IPS-18c (cell line): ENCODE measurements around the gene MED13.
"Not testable (repeated sequence)": the region's sequence is repeated elsewhere in the genome, so short reads cannot be mapped to it uniquely, and the experiment has no call there.

ENCODE experiments used
- H3K4me3 ChIP-seq: 2 replicates; pipeline ENCODE4 v1.7.0; 2013; ENCODE audit warnings: low read depth, mild to moderate bottlenecking, low read length, moderate library complexity; ENCODE audit not compliant: insufficient read depth
- H3K9me3 ChIP-seq: one replicate; pipeline ENCODE4 v1.6.1; 2013; ENCODE audit warnings: mild to moderate bottlenecking, low read length, moderate library complexity; ENCODE audit not compliant: control insufficient read depth, insufficient read depth

The MED13 gene

GRCh38 chr17:61984821-61985220 is 80.3 kb downstream of the MED13 start:
- no peaks in the 10 kb centered on the region for H3K9me3 ChIP-seq
- no peak overlapping the region for H3K4me3 ChIP-seq

GRCh38 chr17:61981323-61981722 is 83.8 kb downstream of the MED13 start:
- H3K9me3 ChIP-seq: no peaks in the 10 kb centered on the region
- no peak overlapping the region for H3K4me3 ChIP-seq

- no peaks in the 10 kb centered on the region for H3K9me3 ChIP-seq
These were observed 84.5 kb downstream of the MED13 start for GRCh38 chr17:61980535-61980934.

GRCh38 chr17:61974115-61974514 is 91.0 kb downstream of the MED13 start:
- Histone ChIP-seq H3K9me3 (no peaks in the 10 kb centered on the region), H3K4me3 (no peak overlapping the region)

More at GRCh38 chr17:61980535-61980934, 84.5 kb downstream of the MED13 start:
- H3K4me3 ChIP-seq: no peak overlapping the region

- H3K4me3 ChIP-seq: no peak overlapping the region
- H3K9me3 ChIP-seq: no peaks in the 10 kb centered on the region
These were observed 92.8 kb downstream of the MED13 start for GRCh38 chr17:61972311-61972710.

- H3K4me3 ChIP-seq: no peak overlapping the region
- no peaks in the 10 kb centered on the region for H3K9me3 ChIP-seq
These were observed 95.0 kb downstream of the MED13 start for GRCh38 chr17:61970030-61970429.

- H3K9me3 ChIP-seq: no peaks in the 10 kb centered on the region
- no peak overlapping the region for H3K4me3 ChIP-seq
These were observed 96.3 kb downstream of the MED13 start for GRCh38 chr17:61968757-61969156.

- Histone ChIP-seq H3K9me3 (no peaks in the 10 kb centered on the region), H3K4me3 (no peak overlapping the region)
These were observed 97.3 kb downstream of the MED13 start for GRCh38 chr17:61967729-61968128.

GRCh38 chr17:61966191-61966590 is 98.9 kb downstream of the MED13 start:
- no peaks in the 10 kb centered on the region for H3K9me3 ChIP-seq
- no peak overlapping the region for H3K4me3 ChIP-seq

- no peaks in the 10 kb centered on the region for H3K9me3 ChIP-seq
- no peak overlapping the region for H3K4me3 ChIP-seq
These were observed 109.5 kb downstream of the MED13 start for GRCh38 chr17:61955619-61956018.

- H3K9me3 ChIP-seq: no peaks in the 10 kb centered on the region
These were observed 117.6 kb downstream of the MED13 start for GRCh38 chr17:61947367-61948078.

GRCh38 chr17:61946359-61946758 is 118.7 kb downstream of the MED13 start:
- Histone ChIP-seq H3K9me3 (no peaks in the 10 kb centered on the region), H3K4me3 (no peak overlapping the region)

More at GRCh38 chr17:61947367-61948078, 117.6 kb downstream of the MED13 start:
- H3K4me3 ChIP-seq: no peak overlapping the region

- Histone ChIP-seq H3K4me3 (no peak overlapping the region), H3K9me3 (no peaks in the 10 kb centered on the region)
These were observed 122.0 kb downstream of the MED13 start for GRCh38 chr17:61943117-61943516.

GRCh38 chr17:61942085-61942484 is 123.0 kb downstream of the MED13 start:
- no peak overlapping the region for H3K4me3 ChIP-seq
- no peaks in the 10 kb centered on the region for H3K9me3 ChIP-seq

GRCh38 chr17:61928101-61928436 is 137.0 kb downstream of the MED13 start:
- peak overlapping the region; percentile 90; the same call in 1 of the 2 replicates for H3K4me3 ChIP-seq

GRCh38 chr17:61927208-61928100 is 137.6 kb downstream of the MED13 start, which contains the start of gene INTS2:
TSS of gene INTS2 (minus strand) at chr17:61927982. CDS start at chr17:61926644, 1,338 bp downstream.
- Histone ChIP-seq H3K4me3 (peak within 1 kb of the TSS; percentile 90), H3K9me3 (no peaks in the 10 kb centered on the region)

More at GRCh38 chr17:61928101-61928436, 137.0 kb downstream of the MED13 start:
- no peaks in the 10 kb centered on the region for H3K9me3 ChIP-seq

- peak overlapping the region; percentile 90 for H3K4me3 ChIP-seq
- H3K9me3 ChIP-seq: no peaks in the 10 kb centered on the region
These were observed 138.3 kb downstream of the MED13 start for GRCh38 chr17:61926826-61927207.

- not testable (repeated sequence) for H3K9me3 ChIP-seq, H3K4me3 ChIP-seq
These were observed 149.9 kb downstream of the MED13 start for GRCh38 chr17:61915162-61915561.
